ENCODE measurements around the gene SOX2.

Gene SOX2

DNA sequence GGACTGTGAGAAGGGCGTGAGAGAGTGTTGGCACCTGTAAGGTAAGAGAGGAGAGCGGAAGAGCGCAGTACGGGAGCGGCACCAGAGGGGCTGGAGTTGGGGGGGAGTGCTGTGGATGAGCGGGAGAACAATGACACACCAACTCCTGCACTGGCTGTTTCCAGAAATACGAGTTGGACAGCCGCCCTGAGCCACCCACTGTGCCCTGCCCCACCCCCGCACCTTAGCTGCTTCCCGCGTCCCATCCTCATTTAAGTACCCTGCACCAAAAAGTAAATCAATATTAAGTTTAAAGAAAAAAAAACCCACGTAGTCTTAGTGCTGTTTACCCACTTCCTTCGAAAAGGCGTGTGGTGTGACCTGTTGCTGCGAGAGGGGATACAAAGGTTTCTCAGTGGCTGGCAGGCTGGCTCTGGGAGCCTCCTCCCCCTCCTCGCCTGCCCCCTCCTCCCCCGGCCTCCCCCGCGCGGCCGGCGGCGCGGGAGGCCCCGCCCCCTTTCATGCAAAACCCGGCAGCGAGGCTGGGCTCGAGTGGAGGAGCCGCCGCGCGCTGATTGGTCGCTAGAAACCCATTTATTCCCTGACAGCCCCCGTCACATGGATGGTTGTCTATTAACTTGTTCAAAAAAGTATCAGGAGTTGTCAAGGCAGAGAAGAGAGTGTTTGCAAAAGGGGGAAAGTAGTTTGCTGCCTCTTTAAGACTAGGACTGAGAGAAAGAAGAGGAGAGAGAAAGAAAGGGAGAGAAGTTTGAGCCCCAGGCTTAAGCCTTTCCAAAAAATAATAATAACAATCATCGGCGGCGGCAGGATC lies at the start of gene SOX2:
Gene SOX2 (plus strand): TSS at position 601 of the 811 bp plus-strand sequence. CDS start 436 bp downstream, outside the sequence.
- DNase-seq (ENCODE audit: low read depth in 2 of 2) = no peak

DNA sequence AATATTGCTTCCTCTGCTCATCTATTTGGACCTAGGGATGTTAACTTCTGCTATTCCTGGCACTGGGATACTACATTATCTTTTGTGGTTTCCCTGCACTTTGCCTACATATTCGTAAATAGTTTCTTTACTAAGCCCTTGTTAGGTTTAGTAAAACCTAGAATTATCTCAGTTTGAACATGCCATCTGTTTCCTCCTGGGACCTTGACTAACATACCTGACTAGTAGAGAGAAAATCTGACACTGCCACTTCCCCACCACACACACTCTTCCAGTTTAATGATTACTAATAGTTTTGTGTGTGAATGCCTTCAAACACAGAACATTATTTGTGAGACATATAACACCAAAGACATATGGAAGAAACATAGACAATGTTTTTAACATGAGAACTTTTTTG lies 28.2 kb upstream of the SOX2 start:
- DNase-seq (ENCODE audit: low read depth in 2 of 2) = no peak

DNA sequence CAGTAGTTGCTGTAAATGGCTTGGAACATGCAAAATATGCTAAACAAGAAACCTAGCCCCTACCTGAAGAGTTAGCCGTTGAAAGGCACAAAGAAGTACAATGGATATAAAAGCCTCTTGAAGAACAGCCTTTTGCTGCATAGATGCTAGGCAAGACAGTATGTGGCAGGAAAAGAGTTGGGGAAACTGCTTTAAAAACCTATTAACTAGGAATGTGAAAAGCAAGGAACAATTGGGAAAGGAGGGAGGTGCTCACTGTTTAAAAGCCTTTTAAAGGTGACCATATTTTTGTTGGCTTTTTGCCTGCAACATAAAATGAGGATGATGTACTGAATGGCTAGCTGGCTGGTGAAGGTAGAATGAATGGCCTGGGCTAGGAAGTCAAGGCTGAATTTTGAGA lies 24.5 kb upstream of the SOX2 start:
- DNase-seq (ENCODE audit: low read depth in 2 of 2) = no peak

DNA sequence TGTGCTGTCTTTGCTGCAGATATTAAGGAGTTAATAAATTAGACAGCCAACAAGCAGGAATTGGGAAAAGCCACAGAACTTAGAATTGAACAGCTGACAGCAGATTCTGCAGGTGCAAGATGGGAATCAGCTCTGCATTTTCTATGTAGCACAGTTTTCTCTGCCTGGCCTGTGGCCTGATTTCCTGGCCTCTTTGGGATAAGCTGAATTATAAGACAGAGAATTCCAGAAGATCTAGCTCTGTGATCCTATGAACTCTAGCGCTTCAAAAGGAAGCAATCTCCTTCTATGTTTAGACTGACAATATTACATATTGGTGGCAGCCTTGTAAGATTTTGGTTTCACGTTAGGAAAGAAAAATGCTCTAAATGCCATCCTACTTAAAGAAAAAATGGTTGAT lies 24.0 kb upstream of the SOX2 start:
- DNase-seq (ENCODE audit: low read depth in 2 of 2) = no peak

- no peak for DNase-seq (ENCODE audit: low read depth in 2 of 2)
Measured at GRCh38 chr3:181689546-181689945, 22.2 kb upstream of the SOX2 start.

- DNase-seq (ENCODE audit: low read depth in 2 of 2) = no peak
Measured at GRCh38 chr3:181690769-181691168, 21.0 kb upstream of the SOX2 start.

GRCh38 chr3:181691901-181692300 lies 19.8 kb upstream of the SOX2 start:
- no peak for DNase-seq (ENCODE audit: low read depth in 2 of 2)

GRCh38 chr3:181692311-181693145 lies 19.2 kb upstream of the SOX2 start:
- no peak for DNase-seq (ENCODE audit: low read depth in 2 of 2)

DNA sequence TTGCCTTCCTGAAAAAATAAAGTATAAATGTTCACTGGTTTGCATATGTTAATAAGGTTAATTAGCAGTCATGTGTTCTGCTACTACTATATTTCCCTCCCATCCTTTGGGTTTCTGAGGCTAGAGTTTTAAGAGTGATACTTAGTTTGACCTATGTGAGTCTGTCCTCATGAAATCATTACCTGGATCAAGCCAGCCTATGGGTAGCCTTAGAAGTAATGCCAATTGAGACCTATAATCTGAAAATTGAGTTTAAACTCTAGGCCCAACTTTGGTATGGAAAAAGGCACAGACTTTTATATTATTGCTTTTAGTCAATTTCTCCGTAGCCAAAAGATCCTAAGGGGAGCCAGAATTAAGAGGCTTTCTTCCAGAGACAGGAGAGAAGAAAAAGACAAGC lies 18.4 kb upstream of the SOX2 start:
- DNase-seq (ENCODE audit: low read depth in 2 of 2) = no peak

- DNase-seq (ENCODE audit: low read depth in 2 of 2) = no peak
Measured at GRCh38 chr3:181694805-181695660, 16.7 kb upstream of the SOX2 start.

- no peak for DNase-seq (ENCODE audit: low read depth in 2 of 2)
Measured at GRCh38 chr3:181695661-181696491, 15.8 kb upstream of the SOX2 start.

DNA sequence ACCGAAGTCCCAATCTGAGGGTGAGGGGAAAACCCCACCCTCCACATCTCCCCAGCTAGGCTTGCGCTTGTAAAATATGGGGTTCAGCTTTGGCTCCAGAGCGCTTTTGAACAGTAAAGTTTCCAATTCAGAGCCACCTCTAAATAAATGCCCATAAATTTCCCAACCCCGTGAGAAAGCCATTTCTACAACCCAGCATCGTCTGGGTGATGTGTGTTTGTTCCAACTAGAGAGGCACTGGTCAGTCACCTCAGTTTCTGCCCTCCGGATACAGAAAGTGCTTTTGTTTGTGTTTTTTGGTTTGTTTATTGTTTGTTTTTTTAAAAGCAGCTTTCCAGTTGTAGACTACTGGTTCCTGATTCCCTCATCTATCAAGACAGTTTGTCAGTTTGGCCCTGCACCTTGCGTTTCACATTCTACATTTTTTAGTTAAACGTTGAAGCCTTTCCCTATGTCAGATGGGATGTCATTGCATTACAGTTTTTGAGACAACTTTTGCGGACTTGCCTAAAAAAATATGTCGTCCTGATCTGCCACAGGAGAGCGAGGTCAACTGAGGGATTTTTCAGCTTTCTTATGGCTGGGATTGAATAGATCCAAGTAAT lies 15.0 kb upstream of the SOX2 start:
- DNase-seq (ENCODE audit: low read depth in 2 of 2) = no peak

GRCh38 chr3:181698263-181698954 lies 13.3 kb upstream of the SOX2 start:
- DNase-seq (ENCODE audit: low read depth in 2 of 2) = no peak

GRCh38 chr3:181699171-181699903 lies 12.4 kb upstream of the SOX2 start:
- no peak for DNase-seq (ENCODE audit: low read depth in 2 of 2)

DNA sequence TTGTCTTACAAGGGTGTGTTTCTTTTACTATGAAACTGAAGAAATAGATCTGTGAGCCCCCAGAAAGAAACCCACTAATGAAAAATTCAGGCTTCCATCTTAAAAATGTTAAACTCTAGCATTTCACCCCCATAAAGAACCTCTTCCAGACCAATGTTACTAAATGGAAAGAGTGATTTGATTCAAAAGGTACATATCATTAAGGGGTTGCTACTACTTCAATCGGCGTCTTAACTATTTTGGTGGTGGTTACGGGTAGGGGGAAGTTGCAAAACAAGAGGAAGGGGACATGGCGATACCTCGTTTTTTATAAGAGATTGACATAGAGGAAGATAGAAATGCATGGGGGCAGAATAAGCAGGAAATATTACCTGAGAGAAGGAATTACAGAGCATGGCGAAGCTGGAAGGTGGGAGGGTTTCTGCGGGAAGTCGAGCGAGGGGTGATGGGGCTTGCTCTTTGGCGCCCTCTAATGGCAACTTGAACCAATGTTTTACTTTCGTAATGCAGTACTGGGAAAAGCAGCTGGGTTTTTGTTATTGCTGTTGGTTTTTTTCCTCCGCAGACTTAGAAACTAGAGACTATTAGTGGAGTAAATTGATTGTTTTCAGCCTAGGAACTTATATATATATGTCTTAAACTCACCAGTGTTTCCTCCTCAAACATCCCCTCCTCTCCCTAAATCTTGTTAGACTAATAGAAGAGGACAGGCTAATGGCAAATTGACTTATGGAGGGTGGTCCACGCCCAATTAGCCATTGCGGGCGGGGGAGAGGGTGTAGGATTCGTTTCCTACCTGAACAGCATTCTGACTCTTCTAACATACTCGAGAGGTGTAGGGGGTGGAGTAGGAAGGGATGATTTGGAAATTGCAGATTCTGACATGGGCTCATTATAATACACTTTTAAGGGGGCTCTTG lies 11.3 kb upstream of the SOX2 start:
- no peak for DNase-seq (ENCODE audit: low read depth in 2 of 2)

GRCh38 chr3:181701096-181701495 lies 10.6 kb upstream of the SOX2 start:
- no peak for DNase-seq (ENCODE audit: low read depth in 2 of 2)

- DNase-seq (ENCODE audit: low read depth in 2 of 2) = no peak
Measured at GRCh38 chr3:181703601-181704420, 7.9 kb upstream of the SOX2 start.
